Mesenchymal stem cell (in vitro differentiated cells and primary cell): ENCODE results near the gene PRADC1.

ENCODE experiments used
- DNase-seq: peaks from one replicate; pipeline ENCODE4 v3.0.0-alpha.2; 2013
- H2AFZ ChIP-seq: one replicate; pipeline ENCODE4 v1.6.1; 2013; ENCODE audit warnings: low read depth, mild to moderate bottlenecking, control low read depth, inconsistent platforms, low read length, moderate library complexity
- H2AK5ac ChIP-seq: 2 replicates; pipeline ENCODE4 v1.6.1; 2013; ENCODE audit warnings: low read length, moderate library complexity, mild to moderate bottlenecking, inconsistent platforms; ENCODE audit not compliant: severe bottlenecking
- H2BK120ac ChIP-seq: one replicate; pipeline ENCODE4 v1.6.1; 2013; ENCODE audit warnings: low read depth, mild to moderate bottlenecking, inconsistent platforms, low read length, moderate library complexity
- H2BK12ac ChIP-seq, 2 experiments: one replicate each; pipeline ENCODE4 v1.6.1; 2013; ENCODE audit warnings: inconsistent platforms in 2 of 2, low read length in 2 of 2, mild to moderate bottlenecking in 2 of 2, moderate library complexity in 2 of 2, control low read depth in 1 of 2
- H2BK15ac ChIP-seq: one replicate; pipeline ENCODE4 v1.6.1; 2013; ENCODE audit warnings: mild to moderate bottlenecking, low read depth, inconsistent platforms; ENCODE audit not compliant: poor library complexity, severe bottlenecking
- H2BK5ac ChIP-seq: 2 replicates; pipeline ENCODE4 v1.6.1; 2013; ENCODE audit warnings: low read depth, mild to moderate bottlenecking, low read length, control low read depth, inconsistent platforms; ENCODE audit not compliant: poor library complexity, severe bottlenecking
- H3K14ac ChIP-seq, 2 experiments: one replicate each; pipeline ENCODE4 v1.6.1; 2013; ENCODE audit warnings: inconsistent platforms in 2 of 2, low read length in 2 of 2, control low read depth in 1 of 2, mild to moderate bottlenecking in 1 of 2, moderate library complexity in 1 of 2
- H3K18ac ChIP-seq, 2 experiments: one replicate each; pipeline ENCODE4 v1.6.1; 2013; ENCODE audit warnings: inconsistent platforms in 2 of 2, low read length in 2 of 2, control low read depth in 1 of 2, low read depth in 1 of 2, mild to moderate bottlenecking in 1 of 2
- H3K23ac ChIP-seq, 2 experiments: one replicate each; pipeline ENCODE4 v1.6.1; 2013; ENCODE audit warnings: inconsistent platforms in 2 of 2, low read length in 2 of 2, mild to moderate bottlenecking in 2 of 2, moderate library complexity in 2 of 2, control low read depth in 1 of 2
- H3K27ac ChIP-seq: 2 replicates; pipeline ENCODE4 v1.5.1; 2013; ENCODE audit warnings: mild to moderate bottlenecking, moderate library complexity, low read length, control low read depth, inconsistent platforms; ENCODE audit not compliant: poor library complexity, severe bottlenecking
- H3K27me3 ChIP-seq, 2 experiments: 2 replicates each; pipeline versions ENCODE4 v1.6.1 to v1.7.0; 2013; ENCODE audit warnings: low read length in 2 of 2, mild to moderate bottlenecking in 2 of 2, moderate library complexity in 2 of 2, control low read depth in 1 of 2, inconsistent platforms in 1 of 2; ENCODE audit not compliant: control insufficient read depth in 1 of 2, insufficient read depth in 1 of 2
- H3K36me3 ChIP-seq, 2 experiments: 2 replicates each; pipeline versions ENCODE4 v1.6.1 to v1.7.0; 2013; ENCODE audit warnings: low read length in 2 of 2, control low read depth in 1 of 2, inconsistent platforms in 1 of 2, low read depth in 1 of 2, mild to moderate bottlenecking in 1 of 2; ENCODE audit not compliant: insufficient read depth in 2 of 2, control insufficient read depth in 1 of 2
- H3K4ac ChIP-seq, 2 experiments: one replicate each; pipeline ENCODE4 v1.6.1; 2013; ENCODE audit warnings: inconsistent platforms in 2 of 2, low read length in 2 of 2, mild to moderate bottlenecking in 2 of 2, moderate library complexity in 2 of 2, control low read depth in 1 of 2, low read depth in 1 of 2
- H3K4me1 ChIP-seq: 2 replicates; pipeline ENCODE4 v1.6.1; 2013; ENCODE audit warnings: low read depth, low read length, control low read depth; ENCODE audit not compliant: control insufficient read depth, insufficient read depth
- H3K4me2 ChIP-seq: 2 replicates; pipeline ENCODE4 v1.6.1; 2013; ENCODE audit warnings: low read length, mild to moderate bottlenecking, inconsistent platforms; ENCODE audit not compliant: poor library complexity, severe bottlenecking
- H3K4me3 ChIP-seq, 2 experiments: 2 replicates each; pipeline versions ENCODE4 v1.5.1 to v1.7.0; 2013; ENCODE audit warnings: low read length in 2 of 2, mild to moderate bottlenecking in 2 of 2, control low read depth in 1 of 2, low read depth in 1 of 2; ENCODE audit not compliant: insufficient read depth in 1 of 2
- H3K79me1 ChIP-seq: replicated peaks from 2 replicates; pipeline ENCODE4 v1.6.1; 2013; ENCODE audit warnings: mild to moderate bottlenecking, control low read depth, low read length, inconsistent platforms; ENCODE audit not compliant: poor library complexity, severe bottlenecking
- H3K9ac ChIP-seq: 2 replicates; pipeline ENCODE4 v1.7.0; 2013; ENCODE audit warnings: mild to moderate bottlenecking, low read length, moderate library complexity
- H3K9me3 ChIP-seq: 2 replicates; pipeline ENCODE4 v1.7.0; 2013; ENCODE audit warnings: mild to moderate bottlenecking, low read length; ENCODE audit not compliant: control insufficient read depth
- H4K8ac ChIP-seq: one replicate; pipeline ENCODE4 v1.6.1; 2013; ENCODE audit warnings: inconsistent platforms, mild to moderate bottlenecking, low read length, moderate library complexity
- H4K91ac ChIP-seq: one replicate; pipeline ENCODE4 v1.6.1; 2013; ENCODE audit warnings: mild to moderate bottlenecking, low read length, inconsistent platforms
- WGBS: methylation state at CpG from one replicate; pipeline ENCODE4 v1.1.7; 2013; ENCODE audit warnings: mixed read lengths; 5-methylcytosine and 5-hydroxymethylcytosine counted together

PRADC1 gene

DNA sequence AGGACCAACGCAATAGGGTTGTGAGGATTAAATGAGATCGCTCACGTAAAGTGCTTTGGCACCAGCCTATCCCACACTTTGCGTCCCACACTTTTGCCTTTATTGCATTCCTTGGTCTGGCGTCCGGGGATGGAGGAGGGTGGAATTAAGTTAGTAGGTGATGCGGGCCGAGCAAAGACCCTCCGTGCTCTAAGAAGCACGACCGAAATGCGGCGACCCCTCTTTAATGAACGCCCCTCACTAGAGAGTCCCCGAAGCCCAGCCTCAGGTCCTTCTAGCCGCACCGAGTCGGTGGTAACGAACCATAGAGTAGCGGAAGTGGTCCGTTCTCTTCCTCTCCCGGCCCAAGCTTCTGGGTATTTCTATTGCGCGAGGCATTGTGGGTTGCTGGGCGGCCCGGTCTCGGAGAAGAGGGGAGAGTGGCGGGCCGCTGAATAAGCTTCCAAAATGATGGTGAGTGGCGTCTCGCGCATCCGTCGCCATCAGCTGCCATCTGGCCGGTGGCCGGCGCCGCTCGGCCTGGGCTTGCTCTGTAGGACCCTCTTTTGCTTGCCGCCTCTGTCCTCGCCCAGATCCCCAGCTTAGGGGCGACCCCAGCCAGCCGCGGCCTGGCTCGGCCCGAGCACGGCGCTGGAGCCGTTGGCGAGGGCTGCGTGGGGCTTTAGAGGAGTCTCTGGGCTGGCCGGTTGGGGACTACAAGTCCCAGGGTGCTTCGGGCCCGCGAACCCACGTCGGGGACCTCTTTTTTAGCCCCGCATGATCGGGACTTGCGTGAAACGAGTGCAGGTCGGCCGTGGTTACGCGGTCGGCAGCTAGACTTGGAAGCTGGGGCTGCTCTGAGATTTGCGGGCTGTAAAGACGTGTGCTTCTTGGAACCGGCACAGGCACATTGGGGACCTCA is 1.1 kb upstream of the PRADC1 start, which contains the start of gene CCT7:
Gene CCT7 (plus strand): TSS at position 377 of the 901 bp plus-strand sequence. CDS start 71 bp downstream, at position 448.
- no peaks in the 10 kb centered on the region for H3K27me3 ChIP-seq
- peak within 1 kb of the TSS; percentile 90 for H4K91ac ChIP-seq
- H3K23ac ChIP-seq, result peak within 1 kb of the TSS in 1 of 2 experiments; percentile 85
- peaks cover 10% of the 10 kb centered on the region for H3K79me1 ChIP-seq
- peak within 1 kb of the TSS; percentile 93 to 97 for H3K18ac ChIP-seq
- H3K36me3 ChIP-seq, result peaks cover 2 to 12% of the 10 kb centered on the region in 2 experiments
- peak within 1 kb of the TSS; percentile 50 for H2BK15ac ChIP-seq
- WGBS, result under 1% methylated on average over 65 of the region's 69 CpGs
- peak within 1 kb of the TSS; percentile 87 for H2AFZ ChIP-seq
- H2AK5ac ChIP-seq, result no peak within 1 kb of the TSS
- peak within 1 kb of the TSS; percentile 98 for H4K8ac ChIP-seq
- peaks cover 14% of the 10 kb centered on the region for H3K4me1 ChIP-seq
- H3K4me2 ChIP-seq, result peak within 1 kb of the TSS; percentile 92
- H3K14ac ChIP-seq, result peak within 1 kb of the TSS in 1 of 2 experiments; percentile 93
- peak within 1 kb of the TSS in 1 of 2 experiments; percentile 33 for H2BK12ac ChIP-seq
- peak within 1 kb of the TSS; percentile 61 to 93 for H3K4ac ChIP-seq
- peak within 1 kb of the TSS; percentile 84 to 89 for H3K4me3 ChIP-seq
- no peak within 1 kb of the TSS for H2BK120ac ChIP-seq
- peak within 1 kb of the TSS; percentile 96 for H3K9ac ChIP-seq
- no peaks in the 10 kb centered on the region for H3K9me3 ChIP-seq
- H3K27ac ChIP-seq, result peak within 1 kb of the TSS; percentile 89
- H2BK5ac ChIP-seq, result peak within 1 kb of the TSS; percentile 100
- DNase-seq, result peak; percentile 95

- H4K8ac ChIP-seq, result no peak overlapping the region
- H3K4me2 ChIP-seq, result peak overlapping the region; percentile 93
- peak overlapping the region; percentile 79 for H2AFZ ChIP-seq
- H3K14ac ChIP-seq, result peak overlapping the region in 1 of 2 experiments; percentile 83
- peak overlapping the region in 1 of 2 experiments; percentile 2 for H3K23ac ChIP-seq
- H4K91ac ChIP-seq, result no peak overlapping the region
- H3K36me3 ChIP-seq, result peaks cover 16 to 25% of the 10 kb centered on the region in 2 experiments
- H3K9ac ChIP-seq, result peak overlapping the region; percentile 86
- no peak overlapping the region for H2BK120ac ChIP-seq
- H3K4me3 ChIP-seq, result peak overlapping the region; percentile 83 to 89
- H2BK12ac ChIP-seq, result peak overlapping the region in 1 of 2 experiments; percentile 6
- no peak overlapping the region for H2AK5ac ChIP-seq
- peaks cover 14% of the 10 kb centered on the region for H3K4me1 ChIP-seq
- H3K27me3 ChIP-seq, result no peaks in the 10 kb centered on the region
- H2BK5ac ChIP-seq, result no peak overlapping the region
- WGBS, result 5% methylated on average over 26 of the region's 37 CpGs
- H3K27ac ChIP-seq, result no peak overlapping the region
- no peak overlapping the region for H2BK15ac ChIP-seq
- peaks cover 10% of the 10 kb centered on the region for H3K79me1 ChIP-seq
- no peak for DNase-seq
- no peaks in the 10 kb centered on the region for H3K9me3 ChIP-seq
- H3K4ac ChIP-seq, result peak overlapping the region in 1 of 2 experiments; percentile 1
- peak overlapping the region in 1 of 2 experiments; percentile 34 for H3K18ac ChIP-seq
Observed at GRCh38 chr2:73232403-73233153, 461 bp downstream of the PRADC1 start.

- no peak overlapping the region for H3K18ac ChIP-seq
- peaks cover 10% of the 10 kb centered on the region for H3K79me1 ChIP-seq
- H3K14ac ChIP-seq, result no peak overlapping the region
- WGBS, result 92% methylated on average over 11 of the region's 14 CpGs
- no peak overlapping the region for H2BK120ac ChIP-seq
- no peak overlapping the region for H2BK15ac ChIP-seq
- H3K4me2 ChIP-seq, result no peak overlapping the region
- H2AFZ ChIP-seq, result no peak overlapping the region
- no peak overlapping the region for H3K9ac ChIP-seq
- H3K4me1 ChIP-seq, result peaks cover 4% of the 10 kb centered on the region
- H4K91ac ChIP-seq, result no peak overlapping the region
- no peaks in the 10 kb centered on the region for H3K27me3 ChIP-seq
- no peak overlapping the region for H2AK5ac ChIP-seq
- no peak for DNase-seq
- H4K8ac ChIP-seq, result no peak overlapping the region
- H3K36me3 ChIP-seq, result peaks cover 53 to 61% of the 10 kb centered on the region in 2 experiments
- no peak overlapping the region for H3K4me3 ChIP-seq
- H3K23ac ChIP-seq, result no peak overlapping the region
- H2BK12ac ChIP-seq, result no peak overlapping the region
- no peak overlapping the region for H3K27ac ChIP-seq
- no peaks in the 10 kb centered on the region for H3K9me3 ChIP-seq
- H3K4ac ChIP-seq, result no peak overlapping the region
- H2BK5ac ChIP-seq, result no peak overlapping the region
Observed at GRCh38 chr2:73228631-73229030, 4.4 kb downstream of the PRADC1 start.

- no peak overlapping the region for H3K23ac ChIP-seq
- no peak overlapping the region for H2BK120ac ChIP-seq
- H3K9me3 ChIP-seq, result no peaks in the 10 kb centered on the region
- no peaks in the 10 kb centered on the region for H3K4me1 ChIP-seq
- no peak overlapping the region for H3K14ac ChIP-seq
- H3K4ac ChIP-seq, result no peak overlapping the region
- H4K8ac ChIP-seq, result no peak overlapping the region
- H2BK5ac ChIP-seq, result no peak overlapping the region
- no peak overlapping the region for H3K4me2 ChIP-seq
- WGBS, result 100% methylated on average over 2 of the region's 3 CpGs
- no peak for DNase-seq
- no peak overlapping the region for H2AFZ ChIP-seq
- H3K18ac ChIP-seq, result no peak overlapping the region
- H2AK5ac ChIP-seq, result no peak overlapping the region
- H3K79me1 ChIP-seq, result peaks cover 3% of the 10 kb centered on the region
- H3K27me3 ChIP-seq, result no peaks in the 10 kb centered on the region
- no peak overlapping the region for H2BK15ac ChIP-seq
- no peak overlapping the region for H2BK12ac ChIP-seq
- no peak overlapping the region for H3K27ac ChIP-seq
- H3K36me3 ChIP-seq, result peaks cover 69 to 76% of the 10 kb centered on the region in 2 experiments
- no peak overlapping the region for H4K91ac ChIP-seq
- no peak overlapping the region for H3K4me3 ChIP-seq
- no peak overlapping the region for H3K9ac ChIP-seq
Observed at GRCh38 chr2:73227086-73227485, 6.0 kb downstream of the PRADC1 start.
